Upper lobe of left lung (tissue), 4 donors: ENCODE results near the gene EVA1A.

ENCODE experiments used
- POLR2A ChIP-seq, 4 donors: fragments of 450-650 bp; IDR thresholded peaks; one replicate each; pipeline ENCODE4 v1.5.1; 2016 to 2017; ENCODE audit warnings: antibody characterized with exemption in 4 of 4, mild to moderate bottlenecking in 2 of 4
- POLR2AphosphoS5 ChIP-seq, 2 donors: sonication (generic); formaldehyde crosslinking; IDR thresholded peaks; one replicate each; pipeline ENCODE4 v1.5.1; 2017; ENCODE audit warnings: antibody characterized with exemption in 2 of 2
- TF ChIP-seq, protein P1 (sequence below), 6 experiments: fragments of 450-650 bp in 4 of 6; fragments of 200-600 bp in 2 of 6; sonication (generic) in 2 of 6; IDR thresholded peaks; one replicate each; pipeline ENCODE4 v1.5.1; 2016 to 2019; ENCODE audit warnings: antibody characterized with exemption in 6 of 6

DNA sequence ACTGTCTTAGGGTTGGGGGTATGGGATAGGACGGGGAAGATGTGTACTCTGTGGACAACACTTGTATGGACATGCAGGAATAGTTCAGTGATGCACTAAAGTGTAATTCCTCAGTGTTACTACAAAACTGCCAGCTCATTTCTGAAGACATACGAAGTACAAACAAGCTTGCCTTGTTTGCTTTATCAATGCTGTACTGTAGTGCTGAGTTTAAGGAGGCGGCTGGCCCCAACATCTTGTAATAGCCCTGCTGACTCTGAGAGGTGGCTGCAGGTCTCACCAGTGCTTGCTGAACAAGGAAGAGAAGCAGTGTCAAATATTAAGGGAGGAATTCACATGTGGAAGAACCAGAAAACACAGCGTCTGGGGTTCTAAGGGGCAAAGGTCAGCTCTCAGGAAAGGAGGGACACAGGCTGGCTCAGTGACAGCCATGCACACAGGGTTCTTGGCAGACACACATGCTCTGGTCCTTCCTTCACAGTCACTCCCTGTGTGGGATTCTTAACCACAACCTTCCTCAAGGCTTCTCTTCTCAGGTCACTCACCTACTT, 39.8 kb upstream of the EVA1A start:
- no peak for TF ChIP-seq POLR2A (IDR thresholded peaks at IDR 0.05)
- no peak for TF ChIP-seq POLR2AphosphoS5 (IDR thresholded peaks at IDR 0.05)
- TF ChIP-seq, protein P1, sequence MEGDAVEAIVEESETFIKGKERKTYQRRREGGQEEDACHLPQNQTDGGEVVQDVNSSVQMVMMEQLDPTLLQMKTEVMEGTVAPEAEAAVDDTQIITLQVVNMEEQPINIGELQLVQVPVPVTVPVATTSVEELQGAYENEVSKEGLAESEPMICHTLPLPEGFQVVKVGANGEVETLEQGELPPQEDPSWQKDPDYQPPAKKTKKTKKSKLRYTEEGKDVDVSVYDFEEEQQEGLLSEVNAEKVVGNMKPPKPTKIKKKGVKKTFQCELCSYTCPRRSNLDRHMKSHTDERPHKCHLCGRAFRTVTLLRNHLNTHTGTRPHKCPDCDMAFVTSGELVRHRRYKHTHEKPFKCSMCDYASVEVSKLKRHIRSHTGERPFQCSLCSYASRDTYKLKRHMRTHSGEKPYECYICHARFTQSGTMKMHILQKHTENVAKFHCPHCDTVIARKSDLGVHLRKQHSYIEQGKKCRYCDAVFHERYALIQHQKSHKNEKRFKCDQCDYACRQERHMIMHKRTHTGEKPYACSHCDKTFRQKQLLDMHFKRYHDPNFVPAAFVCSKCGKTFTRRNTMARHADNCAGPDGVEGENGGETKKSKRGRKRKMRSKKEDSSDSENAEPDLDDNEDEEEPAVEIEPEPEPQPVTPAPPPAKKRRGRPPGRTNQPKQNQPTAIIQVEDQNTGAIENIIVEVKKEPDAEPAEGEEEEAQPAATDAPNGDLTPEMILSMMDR (IDR thresholded peaks at IDR 0.05) = no peak
